ENCODE measurements around the gene VPS18.
A peak's percentile ranks its signal among the peaks of the same experiment; 100 is the strongest.

The VPS18 gene

DNA sequence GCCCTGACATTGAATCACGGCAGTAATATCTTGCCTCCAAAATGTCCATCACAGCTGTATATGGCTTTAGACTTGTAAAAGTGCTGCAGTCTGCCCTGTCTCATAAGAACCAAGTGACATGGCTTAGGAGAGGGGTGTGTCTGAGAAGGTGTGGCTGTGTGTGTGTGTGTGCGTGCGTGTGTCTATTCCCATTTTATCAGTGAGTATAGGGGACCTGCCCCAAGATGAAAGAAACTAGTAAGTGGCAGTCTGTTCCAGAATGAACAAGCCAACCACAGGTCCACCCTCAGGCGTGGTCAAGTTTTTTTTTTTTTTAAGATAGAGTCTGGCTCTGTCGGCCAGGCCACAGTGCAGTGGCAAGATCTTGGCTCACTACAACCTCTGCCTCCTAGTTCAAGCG is 14.6 kb upstream of the VPS18 start:
- DNase-seq (no peak), ATAC-seq (no peak)
- H3K4me1 Mint-ChIP-seq: peaks cover 16% of the 10 kb centered on the region
- H3K9me3 Mint-ChIP-seq: no peaks in the 10 kb centered on the region
- H3K27ac Mint-ChIP-seq: no peak overlapping the region
- no peak overlapping the region for H3K4me3 Mint-ChIP-seq
- H3K27me3 Mint-ChIP-seq: peaks cover 14% of the 10 kb centered on the region
- no peaks in the 10 kb centered on the region for H3K36me3 Mint-ChIP-seq (ENCODE audit: low read depth)

DNA sequence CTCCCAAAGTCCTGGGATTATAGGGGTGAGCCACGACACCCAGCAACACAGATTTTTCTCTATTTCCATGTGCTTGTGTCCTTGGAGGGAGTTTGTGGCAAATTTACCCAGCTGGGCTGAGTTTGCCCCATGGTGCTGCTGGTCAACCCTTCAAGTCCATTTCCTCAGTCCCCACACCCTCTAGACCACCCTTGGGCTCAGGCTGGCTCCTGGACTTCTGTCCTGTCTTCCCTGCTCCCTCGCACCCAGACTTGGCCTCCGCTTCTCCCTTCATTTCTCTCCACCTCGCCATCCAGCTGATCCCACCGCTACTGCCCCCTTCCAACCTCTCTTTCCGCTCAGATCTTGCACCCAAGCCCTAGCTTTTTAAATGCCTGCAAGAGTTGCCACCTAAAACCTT is 12.9 kb upstream of the VPS18 start:
- H3K27me3 Mint-ChIP-seq: peaks cover 7% of the 10 kb centered on the region
- H3K27ac Mint-ChIP-seq: no peak overlapping the region
- no peaks in the 10 kb centered on the region for H3K36me3 Mint-ChIP-seq (ENCODE audit: low read depth)
- H3K4me3 Mint-ChIP-seq: no peak overlapping the region
- ATAC-seq (no peak), DNase-seq (no peak)
- no peaks in the 10 kb centered on the region for H3K9me3 Mint-ChIP-seq
- peaks cover 20% of the 10 kb centered on the region for H3K4me1 Mint-ChIP-seq

- no peak overlapping the region for H3K27ac Mint-ChIP-seq
- peaks cover 15% of the 10 kb centered on the region for H3K4me1 Mint-ChIP-seq
- peaks cover 1% of the 10 kb centered on the region for H3K27me3 Mint-ChIP-seq
- H3K36me3 Mint-ChIP-seq (ENCODE audit: low read depth): no peaks in the 10 kb centered on the region
- DNase-seq (no peak), ATAC-seq (no peak)
- H3K9me3 Mint-ChIP-seq: no peaks in the 10 kb centered on the region
- H3K4me3 Mint-ChIP-seq: no peak overlapping the region
These were observed 7.7 kb upstream of the VPS18 start for GRCh38 chr15:40886586-40886985.

GRCh38 chr15:40889112-40889511 is 5.1 kb upstream of the VPS18 start:
- no peaks in the 10 kb centered on the region for H3K9me3 Mint-ChIP-seq
- DNase-seq (no peak), ATAC-seq (no peak)
- peaks cover 1% of the 10 kb centered on the region for H3K27me3 Mint-ChIP-seq
- H3K4me3 Mint-ChIP-seq: no peak overlapping the region
- H3K36me3 Mint-ChIP-seq (ENCODE audit: low read depth): no peaks in the 10 kb centered on the region
- H3K4me1 Mint-ChIP-seq: peaks cover 24% of the 10 kb centered on the region
- no peak overlapping the region for H3K27ac Mint-ChIP-seq

GRCh38 chr15:40891138-40891537 is 3.1 kb upstream of the VPS18 start:
- H3K36me3 Mint-ChIP-seq (ENCODE audit: low read depth): peaks cover 4% of the 10 kb centered on the region
- no peak overlapping the region for H3K27ac Mint-ChIP-seq
- peaks cover 30% of the 10 kb centered on the region for H3K4me1 Mint-ChIP-seq
- no peak overlapping the region for H3K4me3 Mint-ChIP-seq
- ATAC-seq (no peak), DNase-seq (no peak)
- H3K27me3 Mint-ChIP-seq: peaks cover 1% of the 10 kb centered on the region
- H3K9me3 Mint-ChIP-seq: no peaks in the 10 kb centered on the region

- ATAC-seq (no peak), DNase-seq (no peak)
- Mint-ChIP-seq H3K4me3 (no peak overlapping the region), H3K27me3 (no peaks in the 10 kb centered on the region), H3K27ac (no peak overlapping the region), H3K9me3 (no peaks in the 10 kb centered on the region), H3K4me1 (peaks cover 30% of the 10 kb centered on the region), H3K36me3 (ENCODE audit: low read depth) (peaks cover 5% of the 10 kb centered on the region)
These were observed 2.3 kb upstream of the VPS18 start for GRCh38 chr15:40891810-40892446.

DNA sequence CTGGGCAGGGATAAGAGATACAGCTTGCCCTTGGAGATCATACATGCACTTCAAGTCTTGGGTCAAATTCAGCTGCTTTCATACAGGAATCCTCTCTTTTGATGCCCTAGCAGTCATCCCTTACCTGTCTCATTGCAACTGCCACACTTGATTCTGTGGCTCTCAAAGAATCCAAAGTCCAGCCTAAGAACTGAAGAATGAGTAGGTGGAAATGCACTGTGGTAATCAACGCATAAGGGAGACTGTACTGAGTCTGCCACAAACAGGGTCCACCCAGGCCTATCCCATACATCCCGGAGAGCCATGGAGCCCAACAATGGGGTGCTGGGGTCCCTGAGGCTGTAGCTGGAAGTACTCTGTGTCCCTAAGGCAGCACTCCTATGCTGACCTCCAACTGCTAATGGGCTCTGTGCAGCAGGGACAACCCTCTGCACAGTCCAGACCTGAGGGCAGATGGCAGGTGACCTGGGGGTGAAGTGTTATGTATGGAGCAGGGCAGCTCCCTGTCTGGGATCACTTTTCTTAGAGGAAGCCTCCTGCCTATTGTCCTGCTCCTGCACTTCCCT is 1.7 kb upstream of the VPS18 start:
- no peaks in the 10 kb centered on the region for H3K9me3 Mint-ChIP-seq
- H3K27ac Mint-ChIP-seq: no peak overlapping the region
- no peaks in the 10 kb centered on the region for H3K27me3 Mint-ChIP-seq
- no peak overlapping the region for H3K4me3 Mint-ChIP-seq
- peaks cover 5% of the 10 kb centered on the region for H3K36me3 Mint-ChIP-seq (ENCODE audit: low read depth)
- ATAC-seq: no peak
- DNase-seq: no peak
- peaks cover 30% of the 10 kb centered on the region for H3K4me1 Mint-ChIP-seq

GRCh38 chr15:40893019-40893670 is 1.1 kb upstream of the VPS18 start:
- no peak for ATAC-seq
- Mint-ChIP-seq H3K4me1 (peaks cover 32% of the 10 kb centered on the region), H3K4me3 (no peak overlapping the region)

DNA sequence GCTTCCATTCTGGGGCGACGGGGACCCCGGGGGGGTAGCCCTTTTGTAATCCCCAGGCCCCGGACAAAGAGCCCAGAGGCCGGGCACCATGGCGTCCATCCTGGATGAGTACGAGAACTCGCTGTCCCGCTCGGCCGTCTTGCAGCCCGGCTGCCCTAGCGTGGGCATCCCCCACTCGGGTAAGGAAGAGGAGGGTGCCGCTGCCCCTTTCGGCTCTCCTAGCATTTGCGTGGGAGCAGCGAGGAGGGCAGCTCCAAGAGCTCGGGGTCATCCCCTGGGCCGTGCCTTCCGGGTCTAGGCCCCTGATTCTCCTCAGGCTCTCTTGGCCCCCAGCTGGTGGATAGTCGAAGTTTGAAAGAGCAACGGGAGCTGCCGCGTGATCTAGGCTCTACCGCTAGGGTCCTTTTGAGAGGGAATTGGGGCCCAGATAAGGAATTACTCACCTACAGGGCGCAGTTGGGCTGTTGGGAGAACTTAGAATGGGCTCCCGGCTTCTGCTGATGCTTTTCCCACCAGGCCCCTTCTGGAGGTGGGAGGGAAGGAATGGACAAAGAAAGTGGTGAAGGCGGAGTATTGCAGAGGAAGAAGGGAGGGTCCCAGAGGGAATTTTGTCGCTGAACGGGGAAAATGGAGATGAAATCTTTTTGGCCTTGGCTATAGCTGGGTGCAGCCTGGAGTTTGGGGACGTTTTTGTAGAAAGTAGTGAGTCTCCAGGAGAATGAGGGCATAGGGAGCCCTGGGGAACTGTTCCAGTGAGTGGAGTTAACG is 615 bp downstream of the VPS18 start:
- H3K27ac Mint-ChIP-seq: peak overlapping the region; percentile 93
- H3K36me3 Mint-ChIP-seq (ENCODE audit: low read depth): peaks cover 13% of the 10 kb centered on the region
- H3K4me3 Mint-ChIP-seq: peak overlapping the region; percentile 97
- peak; percentile 63 for DNase-seq
- H3K9me3 Mint-ChIP-seq: no peaks in the 10 kb centered on the region
- no peaks in the 10 kb centered on the region for H3K27me3 Mint-ChIP-seq
- peaks cover 32% of the 10 kb centered on the region for H3K4me1 Mint-ChIP-seq
- peak; percentile 67 for ATAC-seq

More at GRCh38 chr15:40893019-40893670, 1.1 kb upstream of the VPS18 start:
- Mint-ChIP-seq H3K9me3 (no peaks in the 10 kb centered on the region), H3K36me3 (ENCODE audit: low read depth) (peaks cover 5% of the 10 kb centered on the region), H3K27ac (no peak overlapping the region), H3K27me3 (no peaks in the 10 kb centered on the region)
- no peak for DNase-seq

GRCh38 chr15:40899536-40900207 is 5.4 kb downstream of the VPS18 start:
- peaks cover 25% of the 10 kb centered on the region for H3K36me3 Mint-ChIP-seq (ENCODE audit: low read depth)
- H3K9me3 Mint-ChIP-seq: no peaks in the 10 kb centered on the region
- no peak for ATAC-seq
- H3K27me3 Mint-ChIP-seq: no peaks in the 10 kb centered on the region
- H3K27ac Mint-ChIP-seq: no peak overlapping the region
- DNase-seq: no peak
- H3K4me3 Mint-ChIP-seq: no peak overlapping the region
- peaks cover 28% of the 10 kb centered on the region for H3K4me1 Mint-ChIP-seq

GRCh38 chr15:40900256-40901052 is 6.2 kb downstream of the VPS18 start:
- Mint-ChIP-seq H3K27ac (no peak overlapping the region), H3K4me3 (no peak overlapping the region), H3K4me1 (peaks cover 21% of the 10 kb centered on the region), H3K9me3 (no peaks in the 10 kb centered on the region), H3K36me3 (ENCODE audit: low read depth) (peaks cover 25% of the 10 kb centered on the region), H3K27me3 (no peaks in the 10 kb centered on the region)
- ATAC-seq (no peak), DNase-seq (no peak)

- no peak overlapping the region for H3K4me3 Mint-ChIP-seq
- H3K36me3 Mint-ChIP-seq (ENCODE audit: low read depth): peaks cover 22% of the 10 kb centered on the region
- no peaks in the 10 kb centered on the region for H3K9me3 Mint-ChIP-seq
- no peak for ATAC-seq
- H3K27ac Mint-ChIP-seq: no peak overlapping the region
- DNase-seq: no peak
- no peaks in the 10 kb centered on the region for H3K27me3 Mint-ChIP-seq
- H3K4me1 Mint-ChIP-seq: peaks cover 16% of the 10 kb centered on the region
These were observed 6.8 kb downstream of the VPS18 start for GRCh38 chr15:40901053-40901443.

GRCh38 chr15:40902605-40903561 is 8.6 kb downstream of the VPS18 start:
- Mint-ChIP-seq H3K27me3 (no peaks in the 10 kb centered on the region), H3K27ac (peak overlapping the region; percentile 49), H3K4me1 (peaks cover 20% of the 10 kb centered on the region), H3K36me3 (ENCODE audit: low read depth) (peaks cover 20% of the 10 kb centered on the region), H3K4me3 (no peak overlapping the region), H3K9me3 (no peaks in the 10 kb centered on the region)
- no peak for DNase-seq
- no peak for ATAC-seq

Measured in activated naive CD8-positive, alpha-beta T cell treated with anti-CD3 and anti-CD28 coated beads, Interleukin-2, amount 50 U/mL, for 24 hours (primary cell).